ENCODE results near the gene CWC27. TPM values are rescaled to one million over a fixed set of nuclear protein-coding genes. Genes with fewer than 3 reads are reported as not detected.

CWC27 gene
- total RNA-seq, 1 donor from 2014 or later: 8.5 TPM

DNA sequence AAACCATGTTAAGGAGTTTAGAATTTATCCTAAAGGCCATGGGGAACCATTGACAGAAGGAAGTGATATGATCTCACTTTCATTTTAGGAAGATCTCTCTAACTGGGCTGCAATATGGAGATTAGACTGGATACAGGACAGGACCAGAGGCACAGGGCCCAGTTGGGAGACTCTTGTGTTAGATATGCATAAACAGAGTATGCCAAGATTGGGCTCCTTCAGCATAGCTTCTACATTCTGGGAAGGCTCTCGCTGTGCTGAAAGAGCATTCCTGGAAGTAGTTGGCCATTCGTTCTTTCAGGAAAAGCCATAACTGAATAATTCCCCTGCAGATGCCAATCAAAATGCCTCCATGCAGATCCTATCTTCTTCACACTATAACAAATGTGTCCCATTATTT, 204.5 kb downstream of the CWC27 start:
- DNase-seq (ENCODE audit: low read depth in 2 of 2): no peak

DNA sequence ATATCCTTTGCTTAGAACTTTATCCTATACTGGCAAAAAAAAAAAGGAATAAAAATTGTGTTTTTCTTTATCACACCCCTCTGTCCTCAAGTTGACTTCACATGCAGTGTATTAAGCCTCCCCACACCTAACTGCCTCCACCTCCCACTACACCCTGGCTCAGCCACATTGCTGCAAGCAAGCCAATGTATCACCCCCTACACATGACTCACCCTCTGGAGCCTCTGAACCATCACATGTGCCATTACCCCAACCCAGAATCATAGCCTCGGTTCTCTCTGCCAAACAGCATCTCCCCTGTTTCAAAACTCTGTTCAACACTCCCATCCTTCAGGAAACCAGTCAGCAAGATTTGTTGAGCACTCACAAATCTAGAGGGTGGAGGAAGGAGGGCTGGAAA, 209.0 kb downstream of the CWC27 start:
- DNase-seq (ENCODE audit: low read depth in 2 of 2): no peak

DNA sequence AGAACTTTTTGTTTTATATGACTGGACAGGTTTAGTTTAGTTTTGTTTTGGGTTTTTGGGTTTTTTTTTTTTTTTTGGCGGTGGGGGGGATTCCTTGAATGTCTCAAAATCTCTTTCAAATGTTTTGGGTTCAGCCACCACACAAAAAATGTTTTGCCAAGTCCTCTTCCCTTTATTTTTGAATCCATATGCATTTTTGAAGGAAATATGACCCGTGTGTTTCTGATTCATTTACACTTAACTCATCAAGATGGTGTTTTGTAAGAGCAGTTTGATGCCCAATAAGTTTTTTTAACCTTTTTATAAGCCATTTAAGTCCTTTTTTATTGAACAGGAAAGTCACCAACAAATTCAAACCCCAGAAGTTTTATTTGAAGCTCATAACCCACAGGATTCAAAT, 209.8 kb downstream of the CWC27 start:
- no peak for DNase-seq (ENCODE audit: low read depth in 2 of 2)

DNA sequence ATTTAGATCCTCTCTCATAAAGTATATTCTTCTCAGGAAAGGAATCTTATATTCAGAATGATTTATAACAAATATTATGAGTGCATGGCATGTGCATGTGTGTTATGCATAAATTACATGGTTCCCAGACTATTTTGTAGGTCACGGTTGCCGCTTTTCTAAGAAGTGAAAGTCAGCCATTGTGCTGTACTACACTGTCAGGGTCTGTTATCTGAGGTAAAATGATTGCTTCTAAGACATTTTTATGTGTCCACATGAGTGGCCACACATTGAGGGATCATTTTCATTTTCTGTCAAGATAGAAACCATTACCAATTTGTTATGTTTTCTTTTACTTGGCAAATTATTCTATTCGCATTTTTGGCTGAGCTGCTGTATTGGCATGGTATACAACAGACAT, 210.8 kb downstream of the CWC27 start:
- no peak for DNase-seq (ENCODE audit: low read depth in 2 of 2)

DNA sequence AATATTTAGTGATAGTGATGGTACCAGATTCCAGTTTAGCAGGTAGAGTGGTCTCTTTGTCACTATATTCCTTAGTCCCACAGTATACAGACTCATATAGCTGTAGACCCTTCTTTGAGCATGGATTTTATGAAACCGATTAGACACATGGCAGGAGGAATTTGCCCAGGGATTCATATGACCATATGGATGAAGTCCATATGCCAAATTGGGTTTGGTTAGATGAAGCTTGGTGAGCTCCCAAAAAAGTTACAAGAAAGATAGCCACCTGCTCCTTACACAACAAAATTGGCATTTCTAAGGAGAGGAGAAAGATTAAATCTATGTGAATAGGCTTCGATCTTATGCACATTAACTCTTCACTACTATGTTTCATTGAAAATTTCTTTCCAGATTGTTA, 211.4 kb downstream of the CWC27 start:
- no peak for DNase-seq (ENCODE audit: low read depth in 2 of 2)

DNA sequence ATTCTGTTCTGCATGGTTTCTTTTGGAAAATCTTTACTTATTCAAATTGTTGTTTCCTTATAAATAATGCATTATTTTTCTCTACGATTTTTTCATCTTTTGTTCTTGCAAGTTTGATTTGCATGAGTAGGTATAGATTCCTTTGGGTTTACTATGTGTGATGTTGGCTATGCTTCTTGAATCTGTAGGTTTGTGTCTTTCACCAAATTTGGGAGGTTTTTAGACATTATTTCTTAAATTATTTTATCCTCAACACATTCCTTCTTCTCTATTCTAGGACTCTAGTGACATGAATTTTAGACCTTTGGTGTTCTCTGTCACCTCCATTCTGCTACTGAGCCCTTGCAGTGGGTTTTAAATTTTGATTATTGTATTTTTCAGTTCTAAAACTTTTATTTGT, 219.0 kb downstream of the CWC27 start:
- no peak for DNase-seq (ENCODE audit: low read depth in 2 of 2)

DNA sequence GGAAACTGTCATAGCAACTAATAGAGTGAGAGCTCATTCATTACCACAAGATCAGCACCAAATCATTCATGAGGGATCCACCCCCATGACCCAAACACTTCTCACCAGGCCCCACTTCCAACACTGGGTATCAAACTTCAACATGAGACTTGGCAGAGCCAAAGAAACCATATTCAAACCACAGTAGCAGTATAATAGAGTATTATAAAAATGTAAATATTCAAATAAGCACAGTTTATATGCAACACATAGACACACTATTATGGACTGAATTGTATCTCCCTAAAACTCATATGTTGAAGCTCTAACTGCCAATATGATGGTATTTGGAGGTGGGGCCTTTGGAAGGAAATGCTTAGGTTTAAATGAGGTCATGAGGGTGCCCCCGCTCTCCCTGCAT, 240.5 kb downstream of the CWC27 start:
- no peak for DNase-seq (ENCODE audit: low read depth in 2 of 2)

DNA sequence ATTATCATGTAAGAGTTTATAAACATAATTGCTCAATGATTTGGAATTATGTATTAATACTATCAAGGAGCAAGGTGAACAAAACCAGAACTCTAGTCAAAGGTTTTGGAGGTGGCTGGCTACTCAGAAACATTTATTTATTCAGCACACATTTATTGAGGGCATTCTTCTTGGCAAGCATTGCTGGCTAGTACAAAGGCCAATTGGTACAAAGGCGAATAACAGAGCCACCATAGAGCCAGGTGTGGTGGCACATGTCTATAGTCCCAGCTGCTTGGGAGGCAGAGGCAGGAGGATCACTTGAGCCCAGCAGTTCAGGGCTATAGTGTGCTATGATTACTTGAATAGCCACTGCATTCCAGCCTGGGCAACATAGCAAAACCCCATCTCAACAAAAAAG, 242.1 kb downstream of the CWC27 start:
- DNase-seq (ENCODE audit: low read depth in 2 of 2): no peak

DNA sequence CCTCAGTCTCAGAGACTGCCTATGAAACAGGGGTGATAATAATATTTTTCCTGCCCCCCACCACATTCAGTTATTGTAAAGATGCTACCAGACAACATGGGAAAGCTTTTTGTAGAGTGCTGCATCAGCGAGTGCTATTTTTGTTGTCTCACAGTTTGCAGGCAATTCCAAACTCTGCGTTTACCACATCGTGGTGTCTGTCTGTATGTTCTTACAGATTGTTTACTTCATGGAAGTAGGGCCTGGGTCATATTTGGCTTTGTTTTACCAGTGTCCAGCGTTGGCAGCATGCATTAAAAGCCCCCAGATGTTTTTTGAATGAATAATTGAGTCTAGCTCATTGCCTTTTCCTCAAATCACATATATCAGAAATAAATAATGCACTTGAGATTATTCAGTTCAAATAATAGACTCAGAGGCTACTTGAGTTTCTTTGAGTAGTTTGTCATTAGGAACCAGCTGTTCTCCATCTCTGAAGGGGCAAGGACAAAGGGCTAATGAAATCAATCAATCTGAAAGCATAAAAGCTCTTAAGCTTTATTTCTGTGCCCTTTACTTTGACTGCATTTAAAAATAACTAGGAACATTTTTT, 243.7 kb downstream of the CWC27 start:
- no peak for DNase-seq (ENCODE audit: low read depth in 2 of 2)

DNA sequence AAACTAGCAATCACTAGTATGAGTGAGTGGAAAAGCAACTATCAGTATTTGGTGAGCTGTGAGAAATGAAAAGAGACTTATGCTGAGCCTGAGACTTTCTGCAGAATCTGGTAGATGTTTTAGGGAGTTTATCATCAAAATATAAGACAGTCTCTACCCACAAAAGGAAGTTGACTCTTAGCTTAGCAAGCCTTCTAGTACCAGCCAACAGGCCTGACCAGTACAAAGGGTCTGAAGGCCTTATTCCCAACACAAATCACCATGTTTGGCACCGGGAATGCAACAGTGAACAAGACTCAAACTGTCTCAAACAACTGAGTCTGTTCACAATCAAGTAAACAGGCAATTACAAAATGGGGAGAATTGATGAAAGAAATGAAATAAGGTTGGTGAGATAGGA, 244.4 kb downstream of the CWC27 start:
- DNase-seq (ENCODE audit: low read depth in 2 of 2): no peak

DNA sequence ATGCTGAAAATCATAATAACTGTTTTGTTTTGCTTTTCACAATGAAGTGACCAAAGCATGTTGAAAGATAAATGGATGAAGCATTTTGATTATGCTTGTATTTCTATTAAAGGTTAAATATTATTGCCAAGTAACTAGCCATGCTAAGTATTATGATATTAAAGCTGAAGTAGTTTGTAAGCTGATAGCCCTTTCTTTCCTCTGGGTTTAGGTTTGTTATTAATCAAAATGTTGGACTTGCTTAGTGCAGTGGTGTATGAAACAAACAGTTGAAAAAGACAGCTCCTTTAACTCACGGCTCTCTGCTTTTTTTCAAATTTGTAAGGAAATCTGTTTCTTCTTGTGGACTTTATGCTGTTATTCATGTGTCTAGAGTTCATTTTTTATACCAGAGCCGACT, 246.0 kb downstream of the CWC27 start:
- DNase-seq (ENCODE audit: low read depth in 2 of 2): no peak

DNA sequence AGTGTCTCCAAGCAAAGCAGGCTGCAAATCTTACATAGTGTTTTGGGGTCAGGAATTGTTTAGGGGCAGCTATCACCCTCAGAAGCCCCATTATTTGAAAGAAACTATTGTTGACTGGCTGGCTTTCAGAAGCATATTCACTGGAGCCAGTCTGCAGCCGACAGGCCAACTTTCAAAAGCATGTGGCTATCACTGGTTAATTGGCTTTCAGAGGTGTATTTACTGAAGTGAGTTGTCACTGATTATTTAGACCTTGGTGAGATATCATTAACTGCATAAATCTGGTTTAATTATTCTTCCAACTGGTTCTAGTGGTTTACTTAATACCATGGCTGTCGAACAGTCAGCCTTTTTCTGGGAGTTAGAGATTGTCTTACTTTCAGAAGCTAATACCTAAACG, 247.0 kb downstream of the CWC27 start:
- no peak for DNase-seq (ENCODE audit: low read depth in 2 of 2)

DNA sequence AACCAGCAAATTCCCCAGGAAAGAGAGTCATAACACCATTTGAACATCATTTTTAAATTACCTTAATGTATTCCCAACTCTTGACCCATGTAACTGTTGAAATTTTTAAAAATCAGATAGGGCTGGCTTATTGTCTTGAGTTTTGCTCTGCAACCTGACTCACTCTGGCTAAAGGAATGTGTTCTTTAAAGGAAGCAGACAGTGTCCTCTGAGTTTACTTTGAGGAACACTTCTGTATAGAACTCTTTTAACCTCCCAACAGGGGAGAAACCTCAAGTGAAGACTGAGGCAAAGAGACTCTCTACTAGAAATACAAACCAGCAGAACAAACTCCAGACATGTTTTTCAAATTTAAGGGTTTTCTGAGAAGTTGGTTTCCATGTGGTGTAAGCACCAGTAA, 248.9 kb downstream of the CWC27 start:
- no peak for DNase-seq (ENCODE audit: low read depth in 2 of 2)

DNA sequence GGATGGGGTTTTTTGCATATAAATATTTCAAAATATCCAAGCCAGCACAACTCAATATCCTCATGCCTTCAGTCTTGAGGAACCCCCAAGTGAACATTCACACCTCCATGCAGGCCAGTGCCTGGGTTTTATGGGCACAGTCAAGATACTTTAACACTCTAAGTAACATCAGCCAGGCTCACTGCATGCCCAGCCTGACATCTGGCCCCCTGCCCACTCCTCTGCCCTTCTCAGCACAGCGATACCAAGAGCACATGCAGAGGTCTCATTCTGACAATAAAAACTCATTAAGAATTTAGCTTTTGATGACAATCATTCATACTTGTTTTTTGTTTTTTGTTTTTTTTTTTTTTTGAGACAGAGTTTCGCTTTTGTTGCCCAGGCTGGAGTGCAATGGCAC, 250.0 kb downstream of the CWC27 start:
- DNase-seq (ENCODE audit: low read depth in 2 of 2): no peak

DNA sequence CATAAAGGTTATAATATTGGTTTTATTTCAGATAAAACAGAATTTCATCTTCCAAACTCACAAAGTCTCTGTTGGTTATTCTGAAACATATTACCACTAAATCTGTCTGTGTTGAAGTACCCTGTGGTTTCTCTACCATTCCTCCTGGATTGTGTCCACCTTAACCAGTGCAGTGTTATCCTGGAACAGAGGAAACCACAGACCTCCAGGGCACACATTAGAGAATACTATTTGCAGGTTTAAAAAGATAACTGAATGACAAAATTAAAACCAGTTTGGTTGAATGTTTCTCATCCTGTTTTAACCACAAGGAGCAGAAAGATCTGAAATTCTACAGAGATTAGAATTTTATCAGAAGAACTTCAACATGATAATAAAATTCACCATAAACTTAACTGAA, 251.8 kb downstream of the CWC27 start:
- no peak for DNase-seq (ENCODE audit: low read depth in 2 of 2)

DNA sequence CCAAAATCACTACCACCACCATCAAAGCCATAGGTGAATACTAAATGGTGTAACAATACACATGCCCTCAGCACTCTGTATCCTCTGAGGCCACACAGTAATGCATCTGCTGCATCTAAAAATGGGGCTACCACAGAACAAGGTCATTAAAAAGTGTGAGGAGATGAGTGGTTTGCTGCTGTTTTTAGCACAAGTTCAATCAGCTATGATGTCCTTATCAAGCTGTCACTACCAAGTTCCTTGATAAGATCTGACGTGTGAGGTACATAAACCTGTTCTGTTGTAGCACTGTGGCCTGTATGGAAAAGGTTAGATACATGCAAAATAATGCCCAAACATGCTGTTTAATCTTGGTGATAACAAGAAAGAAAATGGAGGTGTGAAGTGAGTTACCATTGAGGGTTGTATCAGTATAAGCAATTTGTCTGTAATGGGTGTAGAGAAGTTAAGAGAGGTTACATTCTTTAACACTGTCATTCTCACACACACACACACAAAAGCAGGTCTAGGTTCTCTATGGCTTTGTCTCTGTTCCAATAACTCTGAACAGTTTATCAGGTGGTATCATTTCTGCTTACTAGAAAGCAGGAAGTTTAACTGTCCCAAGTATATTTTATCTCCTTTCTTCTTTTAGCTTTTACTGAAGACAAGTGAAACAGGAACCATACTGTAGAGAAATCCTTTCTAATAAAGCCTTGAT, 252.9 kb downstream of the CWC27 start:
- DNase-seq (ENCODE audit: low read depth in 2 of 2): no peak

DNA sequence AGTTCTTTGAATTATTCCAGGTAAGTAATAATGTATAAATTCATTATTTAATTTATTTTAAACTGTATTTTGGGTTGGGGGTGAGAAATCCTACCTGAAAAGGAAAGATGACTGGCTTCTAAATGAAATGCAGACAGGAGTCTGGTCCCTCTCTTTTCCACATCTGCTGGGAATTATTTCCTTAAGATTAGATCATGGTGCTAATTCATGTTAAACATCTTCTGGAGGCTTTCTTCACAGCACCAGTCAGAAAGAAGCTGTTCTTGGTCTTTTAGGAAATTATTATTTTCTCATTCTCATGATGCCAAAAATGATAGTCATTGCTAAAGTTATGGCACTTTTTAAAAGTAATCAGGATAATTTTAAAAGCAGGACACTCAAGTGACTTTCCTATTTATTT, 254.2 kb downstream of the CWC27 start:
- no peak for DNase-seq (ENCODE audit: low read depth in 2 of 2)

DNA sequence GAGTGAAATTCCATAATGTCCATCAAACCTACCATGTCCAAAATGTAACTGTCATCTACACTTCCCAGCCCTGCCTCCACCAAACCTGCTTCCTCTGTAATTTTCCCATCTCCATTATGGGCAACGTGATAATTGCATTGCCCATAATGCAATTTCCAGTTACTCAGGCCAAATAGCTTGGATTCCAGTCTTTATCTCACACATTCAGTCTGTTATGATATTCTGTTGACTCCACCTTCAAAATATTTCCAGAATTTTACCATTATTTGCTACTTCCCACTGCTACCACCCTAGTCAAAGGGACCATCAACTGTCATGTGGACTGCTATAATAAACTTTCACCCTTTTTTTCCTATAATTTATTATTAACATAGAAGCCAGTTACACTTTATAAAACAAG, 256.0 kb downstream of the CWC27 start:
- DNase-seq (ENCODE audit: low read depth in 2 of 2): peak; percentile 16 to 84

DNA sequence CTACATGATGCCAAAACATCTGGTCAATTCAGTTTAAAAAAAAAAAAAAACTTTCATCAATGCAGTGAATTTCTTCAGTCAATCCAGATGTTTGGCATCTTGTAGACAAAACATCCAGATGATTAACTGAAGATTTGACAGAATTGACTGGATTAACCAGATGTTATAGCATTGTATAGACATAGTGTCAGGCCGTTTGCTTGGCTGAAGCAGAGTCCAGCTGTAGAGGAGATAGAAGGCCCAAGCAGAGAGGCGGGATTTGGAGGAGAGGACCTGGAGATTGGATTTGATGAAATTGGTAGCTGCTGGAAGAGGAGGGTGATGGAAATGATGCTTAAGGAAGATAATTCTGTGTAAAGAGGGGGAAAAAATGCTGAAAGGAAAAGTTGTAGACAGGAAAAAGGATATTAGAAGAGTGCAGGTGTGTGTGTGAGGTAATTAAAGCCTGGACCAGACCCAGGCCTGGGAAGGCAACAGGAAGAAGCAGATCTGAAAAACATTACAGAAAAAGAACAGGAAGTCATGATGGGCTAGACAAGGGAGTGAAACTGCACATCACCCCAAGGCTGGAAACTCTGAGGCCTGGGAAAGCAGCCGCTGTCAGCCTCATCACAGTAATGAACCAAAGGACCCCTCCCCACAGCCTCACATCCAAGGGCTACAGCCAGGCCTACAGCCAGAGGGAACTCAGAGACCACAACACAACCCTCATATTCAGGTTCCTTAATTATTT, 258.3 kb downstream of the CWC27 start:
- peak; percentile 55 to 75 for DNase-seq (ENCODE audit: low read depth in 2 of 2)

DNA sequence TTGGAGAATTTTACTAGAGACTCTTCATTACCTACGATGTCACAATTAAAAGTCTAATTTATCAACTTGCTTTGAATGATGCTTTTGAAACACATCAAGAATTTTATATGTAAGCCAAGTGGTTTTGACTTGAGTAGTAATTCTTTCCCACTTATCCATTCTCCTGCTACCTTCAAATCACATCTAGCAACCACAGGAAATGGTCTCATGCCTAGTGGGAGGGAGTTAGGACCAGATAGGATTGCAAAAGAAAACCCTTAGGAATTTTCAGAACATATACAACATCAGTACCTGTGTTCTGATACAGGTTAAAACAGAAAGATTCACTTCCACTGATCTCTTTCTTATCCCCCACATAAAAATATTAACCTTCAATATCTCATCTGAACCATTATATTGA, 260.4 kb downstream of the CWC27 start:
- DNase-seq (ENCODE audit: low read depth in 2 of 2): no peak

DNA sequence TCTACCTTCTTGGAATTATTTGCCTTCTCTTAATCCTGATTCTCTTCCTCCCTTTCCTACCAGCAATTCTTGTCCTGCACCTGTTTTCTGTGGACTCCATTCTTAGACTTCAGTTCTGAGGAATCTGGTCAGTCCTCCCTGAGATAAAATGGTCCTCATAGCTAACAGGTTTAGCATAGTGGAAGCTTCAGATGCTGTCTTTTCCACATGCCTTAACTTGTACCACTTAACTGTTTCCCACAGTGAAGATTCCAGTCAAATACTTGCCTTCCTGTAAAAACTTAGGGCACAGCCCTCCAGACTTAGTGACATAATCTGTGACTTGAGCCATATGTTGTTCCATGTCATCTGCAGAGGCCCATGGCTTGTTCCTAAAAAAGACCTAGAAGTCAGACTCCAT, 261.3 kb downstream of the CWC27 start:
- no peak for DNase-seq (ENCODE audit: low read depth in 2 of 2)

DNA sequence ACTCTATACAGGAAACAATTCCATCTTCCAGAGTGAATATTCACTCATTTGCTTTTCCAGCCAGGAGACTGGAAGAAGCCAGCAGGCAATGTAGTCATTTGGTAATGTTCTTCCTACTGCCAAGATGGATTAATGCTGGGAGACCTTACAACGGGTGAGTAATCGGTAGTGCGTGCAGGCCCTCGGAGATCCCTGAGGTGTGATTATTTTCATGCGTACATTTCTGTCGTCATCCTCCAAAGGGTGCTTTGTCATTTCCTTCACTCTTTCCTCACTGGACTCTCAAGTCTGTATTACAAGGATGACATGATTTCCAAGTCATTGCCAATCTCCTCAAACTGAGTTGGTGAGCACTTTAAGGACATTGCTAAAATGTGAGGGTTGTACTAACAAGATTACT, 263.5 kb downstream of the CWC27 start:
- DNase-seq (ENCODE audit: low read depth in 2 of 2): peak in 1 of 2 donors; percentile 59
